ENCODE data around the gene TBC1D10A.

The TBC1D10A gene

GRCh38 chr22:30323246-30323645 is 3.5 kb downstream of the TBC1D10A start:
- peaks cover 4% of the 10 kb centered on the region for H3K36me3 ChIP-seq (ENCODE audit: low read depth)
- peaks cover 21% of the 10 kb centered on the region for H3K4me1 ChIP-seq (ENCODE audit: insufficient read depth, poor library complexity, severe bottlenecking)
- H3K4me3 ChIP-seq (ENCODE audit: severe bottlenecking) = no peak overlapping the region
- no peaks in the 10 kb centered on the region for H3K27me3 ChIP-seq (ENCODE audit: insufficient read depth, poor library complexity, severe bottlenecking)
- no peaks in the 10 kb centered on the region for H3K9me3 ChIP-seq (ENCODE audit: severe bottlenecking)
- no peak for DNase-seq (ENCODE audit: low spot score)
- ATAC-seq (ENCODE audit: low read depth) = no peak
- no peak for TF ChIP-seq CTCF (IDR thresholded peaks at IDR 0.05; ENCODE audit: poor library complexity, severe bottlenecking)
- no peak overlapping the region for H3K27ac ChIP-seq (ENCODE audit: poor library complexity, severe bottlenecking)

GRCh38 chr22:30321461-30321860 is 5.3 kb downstream of the TBC1D10A start:
- TF ChIP-seq CTCF (IDR thresholded peaks at IDR 0.05; ENCODE audit: poor library complexity, severe bottlenecking) = no peak
- H3K9me3 ChIP-seq (ENCODE audit: severe bottlenecking) = no peaks in the 10 kb centered on the region
- no peaks in the 10 kb centered on the region for H3K27me3 ChIP-seq (ENCODE audit: insufficient read depth, poor library complexity, severe bottlenecking)
- peaks cover 12% of the 10 kb centered on the region for H3K4me1 ChIP-seq (ENCODE audit: insufficient read depth, poor library complexity, severe bottlenecking)
- peaks cover 4% of the 10 kb centered on the region for H3K36me3 ChIP-seq (ENCODE audit: low read depth)
- no peak overlapping the region for H3K27ac ChIP-seq (ENCODE audit: poor library complexity, severe bottlenecking)
- DNase-seq (ENCODE audit: low spot score) (no peak), ATAC-seq (ENCODE audit: low read depth) (no peak)
- no peak overlapping the region for H3K4me3 ChIP-seq (ENCODE audit: severe bottlenecking)

GRCh38 chr22:30320021-30320556 is 6.7 kb downstream of the TBC1D10A start:
- DNase-seq (ENCODE audit: low spot score) (no peak), ATAC-seq (ENCODE audit: low read depth) (no peak)
- Histone ChIP-seq H3K27me3 (ENCODE audit: insufficient read depth, poor library complexity, severe bottlenecking) (no peaks in the 10 kb centered on the region), H3K27ac (ENCODE audit: poor library complexity, severe bottlenecking) (no peak overlapping the region), H3K36me3 (ENCODE audit: low read depth) (peaks cover 4% of the 10 kb centered on the region), H3K9me3 (ENCODE audit: severe bottlenecking) (no peaks in the 10 kb centered on the region), H3K4me3 (ENCODE audit: severe bottlenecking) (no peak overlapping the region), H3K4me1 (ENCODE audit: insufficient read depth, poor library complexity, severe bottlenecking) (peaks cover 8% of the 10 kb centered on the region)
- TF ChIP-seq CTCF (IDR thresholded peaks at IDR 0.05; ENCODE audit: poor library complexity, severe bottlenecking) = no peak

GRCh38 chr22:30318799-30319419 is 7.8 kb downstream of the TBC1D10A start:
- no peaks in the 10 kb centered on the region for H3K9me3 ChIP-seq (ENCODE audit: severe bottlenecking)
- ATAC-seq (ENCODE audit: low read depth) (no peak), DNase-seq (ENCODE audit: low spot score) (no peak)
- peaks cover 4% of the 10 kb centered on the region for H3K36me3 ChIP-seq (ENCODE audit: low read depth)
- no peak for TF ChIP-seq CTCF (IDR thresholded peaks at IDR 0.05; ENCODE audit: poor library complexity, severe bottlenecking)
- no peak overlapping the region for H3K4me3 ChIP-seq (ENCODE audit: severe bottlenecking)
- H3K27ac ChIP-seq (ENCODE audit: poor library complexity, severe bottlenecking) = no peak overlapping the region
- H3K4me1 ChIP-seq (ENCODE audit: insufficient read depth, poor library complexity, severe bottlenecking) = peaks cover 6% of the 10 kb centered on the region
- no peaks in the 10 kb centered on the region for H3K27me3 ChIP-seq (ENCODE audit: insufficient read depth, poor library complexity, severe bottlenecking)

GRCh38 chr22:30317778-30318177 is 9.0 kb downstream of the TBC1D10A start:
- DNase-seq (ENCODE audit: low spot score) (no peak), ATAC-seq (ENCODE audit: low read depth) (no peak)
- Histone ChIP-seq H3K4me3 (ENCODE audit: severe bottlenecking) (no peak overlapping the region), H3K27ac (ENCODE audit: poor library complexity, severe bottlenecking) (no peak overlapping the region), H3K9me3 (ENCODE audit: severe bottlenecking) (no peaks in the 10 kb centered on the region), H3K27me3 (ENCODE audit: insufficient read depth, poor library complexity, severe bottlenecking) (no peaks in the 10 kb centered on the region), H3K36me3 (ENCODE audit: low read depth) (peaks cover 4% of the 10 kb centered on the region), H3K4me1 (ENCODE audit: insufficient read depth, poor library complexity, severe bottlenecking) (peaks cover 10% of the 10 kb centered on the region)
- TF ChIP-seq CTCF (IDR thresholded peaks at IDR 0.05; ENCODE audit: poor library complexity, severe bottlenecking) = no peak

Data from RWPE2 (cell line).